Kidney tubule cell (primary cell): ENCODE results near the gene PIGK.
"Not testable (repeated sequence)": the region's sequence is repeated elsewhere in the genome, so short reads cannot be mapped to it uniquely, and the experiment has no call there.

Source experiments
- DNase-seq: peaks from one replicate; pipeline ENCODE4 v3.0.0-alpha.2; 2018; ENCODE audit warnings: low spot score

PIGK gene

GRCh38 chr1:77193951-77194350, 25.3 kb downstream of the PIGK start:
- DNase-seq: no peak

- no peak for DNase-seq
Measured at GRCh38 chr1:77188770-77189169, 30.5 kb downstream of the PIGK start.

DNA sequence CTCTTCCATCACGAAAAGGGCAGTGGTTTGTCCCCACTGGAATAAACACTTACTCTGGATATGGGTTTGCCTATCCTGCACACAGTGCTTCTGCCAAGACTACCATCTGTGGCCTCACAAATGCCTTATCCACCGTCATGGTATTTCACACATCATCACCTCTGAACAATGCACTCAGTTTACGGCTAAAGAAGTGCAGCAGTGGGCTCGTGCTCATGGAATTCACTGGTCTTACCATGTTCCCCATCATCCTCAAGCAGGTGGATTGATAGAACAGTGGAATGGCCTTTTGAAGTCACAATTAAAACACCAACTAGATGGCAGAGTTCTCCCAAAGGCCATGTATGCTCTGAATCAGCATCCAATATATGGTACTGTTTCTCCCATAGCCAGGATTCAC, 32.3 kb downstream of the PIGK start:
- DNase-seq: peak; percentile 69

DNA sequence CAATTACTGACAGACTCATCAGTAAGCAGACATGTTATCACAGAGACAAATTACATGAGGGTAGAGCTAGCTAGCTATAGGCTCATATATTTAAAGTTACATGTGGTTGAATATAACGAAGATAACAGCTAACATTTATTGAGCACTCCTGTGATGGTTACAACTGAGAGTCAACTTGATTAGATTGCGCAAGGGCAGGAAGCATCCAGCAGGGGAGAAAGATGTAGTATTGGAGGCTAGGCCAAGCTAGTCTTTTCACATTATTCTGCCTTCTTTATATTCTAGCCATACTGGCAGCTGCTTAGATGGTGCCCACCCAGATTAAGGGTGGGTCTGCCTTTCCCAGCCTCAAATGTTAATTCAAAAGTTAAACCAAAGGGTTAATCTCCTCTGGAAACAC, 37.1 kb downstream of the PIGK start:
- no peak for DNase-seq

DNA sequence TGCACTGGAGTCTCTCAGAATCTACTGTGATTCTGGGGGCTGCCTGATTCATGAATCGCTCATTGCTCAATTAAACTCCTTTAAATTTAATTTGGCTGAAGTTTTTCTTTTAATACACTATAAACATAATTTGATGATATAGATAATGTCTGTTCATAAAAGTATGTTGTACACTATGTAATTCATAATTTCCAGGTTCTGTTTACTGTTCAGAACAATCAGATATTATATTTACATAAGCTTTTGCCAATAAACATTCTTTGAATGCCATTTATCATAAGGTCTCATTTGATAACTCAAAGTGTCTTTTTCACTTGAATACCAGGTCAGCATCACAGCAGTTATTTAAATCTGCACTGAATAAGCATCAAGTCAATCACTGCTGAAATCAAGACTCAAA, 39.6 kb downstream of the PIGK start:
- DNase-seq: no peak

DNA sequence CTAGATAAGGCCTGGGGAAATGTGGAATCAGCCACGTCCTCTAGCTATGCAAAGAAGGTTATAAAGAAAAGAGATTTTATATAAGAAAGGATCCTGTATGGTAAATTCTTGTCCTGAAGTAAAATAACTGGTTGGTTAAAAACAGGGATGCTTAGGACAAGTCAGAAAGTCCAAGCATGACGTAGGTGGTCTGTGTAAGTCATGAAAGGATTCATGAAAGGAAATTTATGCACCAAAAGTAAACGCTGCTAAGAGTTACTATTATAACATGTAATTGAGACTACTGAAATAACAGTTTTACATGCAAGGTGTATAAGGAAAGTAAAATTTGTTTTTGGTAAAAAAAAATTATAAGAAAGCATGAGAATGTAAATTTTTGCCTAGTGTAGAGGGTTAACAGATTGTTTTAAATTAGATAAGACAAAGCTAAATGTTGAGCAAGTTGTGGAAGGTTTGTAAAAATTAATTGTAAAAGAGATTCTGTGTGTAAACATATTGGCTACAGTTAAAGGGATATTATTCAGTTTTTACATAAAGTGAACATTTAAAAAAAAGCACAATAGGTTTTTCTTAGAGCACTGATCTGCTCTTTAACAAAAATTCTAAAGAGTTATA, 43.9 kb downstream of the PIGK start:
- no peak for DNase-seq

DNA sequence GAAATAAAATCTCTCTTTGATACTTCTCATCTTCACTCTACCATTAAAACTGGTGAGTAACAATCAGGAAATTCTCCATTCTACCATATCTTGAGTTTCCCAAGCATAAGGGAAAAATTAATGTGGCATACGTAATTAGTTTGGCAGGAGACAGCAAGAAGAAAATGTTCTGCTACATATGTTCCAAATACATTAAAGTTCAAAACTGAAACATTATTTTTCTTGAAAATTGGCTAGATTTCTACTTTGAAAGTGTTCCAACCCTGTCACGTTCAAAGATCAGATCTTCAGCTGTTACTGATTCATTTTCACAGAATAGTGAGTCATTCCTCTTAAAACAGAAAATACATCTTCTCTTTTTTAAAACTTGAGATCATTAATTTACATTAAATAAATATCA, 48.5 kb downstream of the PIGK start:
- DNase-seq: peak; percentile 7

DNA sequence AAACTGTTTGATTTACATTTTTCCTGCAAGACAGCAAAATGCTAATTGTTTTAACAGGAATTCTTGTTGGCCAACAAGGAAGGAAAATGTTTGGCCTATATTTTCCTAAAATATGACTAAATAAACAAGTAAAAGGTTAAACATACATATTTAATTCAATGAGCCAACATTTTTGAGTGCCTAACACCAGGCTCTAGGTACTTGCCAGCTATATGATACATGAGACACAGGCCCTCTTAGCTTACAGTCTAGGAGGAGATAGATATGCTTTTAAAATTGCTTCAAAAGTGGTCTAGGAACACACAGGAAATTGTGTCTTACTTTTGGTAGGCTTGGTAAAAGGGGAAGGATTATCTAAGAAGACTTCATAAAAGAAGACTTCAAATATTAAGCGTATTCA, 50.9 kb downstream of the PIGK start:
- DNase-seq: no peak

DNA sequence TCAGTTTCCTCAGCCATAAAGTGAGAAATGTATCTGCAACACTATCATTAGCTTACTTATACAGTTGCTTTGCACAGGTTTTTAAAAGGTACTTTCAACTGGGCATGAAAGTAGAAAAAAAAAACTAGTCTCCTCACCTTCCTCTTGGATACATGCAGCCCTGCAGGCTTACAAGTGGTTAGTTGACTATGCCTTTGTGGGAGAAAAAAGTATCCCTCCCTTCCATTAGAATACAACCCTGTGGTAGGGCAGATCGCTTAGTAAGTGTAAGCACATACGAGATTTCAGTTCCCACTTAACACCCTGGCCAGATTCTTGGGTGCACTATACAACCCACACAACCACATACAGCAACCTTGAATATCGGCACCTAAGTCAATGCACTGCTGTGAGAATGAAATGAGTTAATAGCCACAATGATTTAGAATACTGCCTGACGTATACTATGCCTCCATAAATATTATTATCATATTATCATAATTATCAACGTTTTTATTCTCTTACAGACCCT, 54.7 kb downstream of the PIGK start:
- no peak for DNase-seq

DNA sequence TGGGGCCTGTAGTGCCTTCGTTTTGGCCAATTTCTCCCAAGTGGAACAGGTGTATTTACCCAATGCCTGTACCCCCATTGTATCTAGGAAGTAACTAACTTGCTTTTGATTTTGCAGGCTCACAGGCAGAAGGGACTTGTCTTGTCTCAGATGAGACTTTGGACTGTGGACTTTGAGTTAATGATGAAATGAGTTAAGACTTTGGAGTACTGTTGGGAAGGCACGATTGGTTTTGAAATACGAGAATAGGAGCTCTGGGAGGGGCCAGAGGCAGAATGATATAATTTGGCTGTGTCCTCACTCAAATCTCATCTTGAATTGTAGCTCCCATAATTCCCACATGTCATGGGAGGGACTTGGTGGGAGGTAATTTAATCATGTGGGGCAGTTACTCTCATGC, 59.5 kb downstream of the PIGK start:
- not testable (repeated sequence) for DNase-seq

- no peak for DNase-seq
Measured at GRCh38 chr1:77156214-77156613, 63.0 kb downstream of the PIGK start.

DNA sequence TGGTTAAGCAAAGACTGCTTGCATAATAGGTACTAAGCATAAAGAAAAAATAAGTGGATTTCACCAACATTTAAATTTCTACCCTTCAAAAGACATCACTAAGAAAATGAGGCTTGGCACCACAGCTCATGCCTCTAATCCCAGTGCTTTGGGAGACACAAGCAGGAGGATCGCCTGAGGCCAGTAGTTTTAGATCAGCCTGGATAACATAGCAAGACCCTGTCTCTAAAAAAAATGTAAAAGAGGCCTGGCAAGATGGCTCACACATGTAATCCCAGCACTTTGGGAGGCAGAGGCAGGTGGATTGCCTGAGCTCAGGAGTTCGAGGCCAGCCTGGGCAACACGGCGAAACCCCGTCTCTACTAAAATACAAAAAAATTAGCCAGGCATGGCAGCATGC, 73.0 kb downstream of the PIGK start:
- no peak for DNase-seq

DNA sequence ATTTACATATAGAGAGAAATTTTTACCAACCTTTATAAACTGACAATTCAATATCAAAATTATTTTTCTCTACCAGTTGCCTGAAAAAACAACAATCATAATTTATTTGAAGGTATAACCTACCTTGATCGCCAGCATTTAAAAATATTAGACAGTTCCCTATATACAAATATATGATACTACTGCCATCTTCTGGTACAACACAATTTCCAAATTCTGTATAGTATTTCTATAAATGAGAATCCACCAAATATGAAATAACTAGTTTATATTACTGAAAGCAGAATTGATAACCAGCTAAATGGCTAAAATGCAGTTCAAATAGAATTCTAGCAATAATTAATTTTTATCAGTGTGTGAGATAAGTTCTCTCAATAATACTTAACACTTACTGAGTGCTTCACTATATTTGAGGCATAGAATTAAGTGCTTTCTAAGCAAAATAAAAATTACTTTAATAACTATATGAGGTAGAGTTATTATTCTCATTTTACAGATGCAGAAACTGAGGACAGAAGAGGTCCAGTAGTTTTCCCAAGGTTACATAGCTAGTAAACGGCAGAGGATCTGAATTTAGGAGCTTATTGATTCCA, 75.6 kb downstream of the PIGK start:
- DNase-seq: peak; percentile 29

GRCh38 chr1:77139389-77139788, 79.8 kb downstream of the PIGK start:
- DNase-seq: no peak

- DNase-seq: peak; percentile 28
Measured at GRCh38 chr1:77134359-77134758, 84.9 kb downstream of the PIGK start.

- DNase-seq: no peak
Measured at GRCh38 chr1:77133731-77134358, 85.4 kb downstream of the PIGK start.

- DNase-seq: peak; percentile 68
Measured at GRCh38 chr1:77126307-77126706, 92.9 kb downstream of the PIGK start.

- DNase-seq: no peak
Measured at GRCh38 chr1:77121503-77121902, 97.7 kb downstream of the PIGK start.

- DNase-seq: peak; percentile 73
Measured at GRCh38 chr1:77120950-77121349, 98.3 kb downstream of the PIGK start.

DNA sequence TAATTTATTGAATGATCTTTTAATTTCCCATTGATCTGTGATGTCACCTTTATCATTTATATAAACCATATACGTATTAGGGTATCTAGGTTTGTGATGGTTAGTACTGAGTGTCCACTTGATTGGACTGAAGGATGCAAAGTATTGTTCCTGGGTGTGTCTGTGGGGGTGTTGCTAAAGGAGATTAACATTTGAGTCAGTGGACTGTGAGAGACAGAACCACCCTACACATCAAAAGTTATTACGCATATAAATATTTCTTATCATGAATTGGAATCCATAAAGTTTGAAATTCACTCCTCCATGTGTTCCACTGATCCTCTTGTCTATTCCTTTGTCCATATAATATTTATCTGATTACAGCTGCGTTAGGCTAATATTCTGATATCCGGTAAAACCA, 100.5 kb downstream of the PIGK start:
- DNase-seq: no peak

- no peak for DNase-seq
Measured at GRCh38 chr1:77104672-77105071, 114.6 kb downstream of the PIGK start.

- DNase-seq: no peak
Measured at GRCh38 chr1:77103486-77103885, 115.7 kb downstream of the PIGK start.

DNA sequence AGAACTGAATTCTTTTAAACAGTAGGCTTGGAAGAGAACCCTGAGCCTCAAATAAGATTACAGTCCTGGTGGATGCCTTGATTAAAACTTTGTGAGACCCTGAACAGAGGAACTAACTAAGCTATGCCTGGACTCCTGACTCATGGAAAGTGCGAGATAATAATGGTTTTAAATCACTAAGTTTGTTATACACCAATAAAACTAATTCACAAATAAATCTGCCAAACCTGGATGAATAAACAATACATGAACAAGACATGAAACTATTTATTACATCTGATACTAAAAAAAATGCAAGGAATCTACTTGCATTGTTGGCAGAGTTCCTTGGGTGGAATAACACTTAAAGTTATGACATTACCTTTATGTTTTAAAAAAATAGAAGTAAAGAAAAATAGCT, 118.4 kb downstream of the PIGK start:
- DNase-seq: no peak
